ENCODE results near the gene CASKIN1. TPM values are rescaled to one million over a fixed set of nuclear protein-coding genes. Genes with fewer than 3 reads are reported as not detected.

CASKIN1 gene
- total RNA-seq, 1 experiment from 2014 or later, result 5.9 TPM

- Histone ChIP-seq H3K27ac (ENCODE audit: low read depth, low read length) (no peak overlapping the region), H3K4me3 (replicated peaks in 1 of 2; ENCODE audit: low read depth in 1 of 2, low read length in 2 of 2) (no peak overlapping the region), H3K9ac (ENCODE audit: low read length) (no peak overlapping the region), H4K20me1 (ENCODE audit: insufficient read depth) (no peaks in the 10 kb centered on the region; the same call in 1 of the 2 replicates), H2AFZ (ENCODE audit: low read depth, low read length, poor library complexity, severe bottlenecking) (no peak overlapping the region), H3K4me1 (ENCODE audit: control insufficient read depth in 1 of 2, insufficient read depth in 2 of 2, low read length in 2 of 2) (peaks cover 7 to 9% of the 10 kb centered on the region in 2 experiments), H3K27me3 (ENCODE audit: insufficient read depth, low read length) (no peaks in the 10 kb centered on the region), H3K9me3 (ENCODE audit: control insufficient read depth in 1 of 2, insufficient read depth in 1 of 2, low read depth in 1 of 2, low read length in 2 of 2) (no peaks in the 10 kb centered on the region), H3K9me2 (ENCODE audit: insufficient read depth) (no peaks in the 10 kb centered on the region), H3K4me2 (ENCODE audit: low read length) (no peak overlapping the region), H3K36me3 (ENCODE audit: control insufficient read depth in 1 of 2, insufficient read depth in 2 of 2, low read length in 2 of 2) (peaks cover 9 to 19% of the 10 kb centered on the region in 2 experiments; a peak in 3 of 4 replicates), H3K79me2 (ENCODE audit: insufficient read depth, low read length) (peaks cover 35% of the 10 kb centered on the region)
- intact Hi-C loops (cut with micrococcal nuclease), result no loop called here
- POLR2A ChIA-PET, result no interaction called here
- no peak for ATAC-seq
- no peak for TF ChIP-seq TCF7L2 (IDR thresholded peaks at IDR 0.05; ENCODE audit: borderline replicate concordance, extremely low read depth, insufficient read depth, insufficient read length)
- TF ChIP-seq SRF (IDR thresholded peaks at IDR 0.05; ENCODE audit: low read depth), result no peak
- no peak for TF ChIP-seq EGR1 (IDR thresholded peaks at IDR 0.05; ENCODE audit: low read depth)
- TF ChIP-seq ELF1 (IDR thresholded peaks at IDR 0.05; ENCODE audit: borderline replicate concordance, low read depth), result no peak
- TF ChIP-seq, protein P1, sequence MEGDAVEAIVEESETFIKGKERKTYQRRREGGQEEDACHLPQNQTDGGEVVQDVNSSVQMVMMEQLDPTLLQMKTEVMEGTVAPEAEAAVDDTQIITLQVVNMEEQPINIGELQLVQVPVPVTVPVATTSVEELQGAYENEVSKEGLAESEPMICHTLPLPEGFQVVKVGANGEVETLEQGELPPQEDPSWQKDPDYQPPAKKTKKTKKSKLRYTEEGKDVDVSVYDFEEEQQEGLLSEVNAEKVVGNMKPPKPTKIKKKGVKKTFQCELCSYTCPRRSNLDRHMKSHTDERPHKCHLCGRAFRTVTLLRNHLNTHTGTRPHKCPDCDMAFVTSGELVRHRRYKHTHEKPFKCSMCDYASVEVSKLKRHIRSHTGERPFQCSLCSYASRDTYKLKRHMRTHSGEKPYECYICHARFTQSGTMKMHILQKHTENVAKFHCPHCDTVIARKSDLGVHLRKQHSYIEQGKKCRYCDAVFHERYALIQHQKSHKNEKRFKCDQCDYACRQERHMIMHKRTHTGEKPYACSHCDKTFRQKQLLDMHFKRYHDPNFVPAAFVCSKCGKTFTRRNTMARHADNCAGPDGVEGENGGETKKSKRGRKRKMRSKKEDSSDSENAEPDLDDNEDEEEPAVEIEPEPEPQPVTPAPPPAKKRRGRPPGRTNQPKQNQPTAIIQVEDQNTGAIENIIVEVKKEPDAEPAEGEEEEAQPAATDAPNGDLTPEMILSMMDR (IDR thresholded peaks at IDR 0.05 in 2 of 3, conservative IDR thresholded peaks at IDR 0.05 in 1 of 3; ENCODE audit: borderline replicate concordance in 1 of 3, insufficient read depth in 1 of 3, low read depth in 2 of 3, low read length in 2 of 3), result no peak
- no peak for TF ChIP-seq POLR2A (IDR thresholded peaks at IDR 0.05; ENCODE audit: borderline replicate concordance, extremely low read depth, insufficient read depth, insufficient read length)
- no peak for TF ChIP-seq CBX3 (IDR thresholded peaks at IDR 0.05; ENCODE audit: low read depth)
- CTCF ChIA-PET, result no interaction called here
- BruUV-seq (replicated peaks), result no TSS peak
- RAD21 ChIA-PET (ENCODE audit: low non-redundant PET in 1 of 2, low total read pairs in 2 of 2, uncharacterized antibody in 2 of 2, unreplicated experiment in 2 of 2), result no interaction called here
- no peak for DNase-seq (ENCODE audit: low read depth, low spot score)
Measured at GRCh38 chr16:2231016-2231931, 34.9 kb upstream of the CASKIN1 start.
